ENCODE results near the gene STPG4. TPM values are rescaled to one million over a fixed set of nuclear protein-coding genes. Genes with fewer than 3 reads are reported as not detected.

Gene STPG4
- total RNA-seq, 1 donor: 0.09 TPM

- DNase-seq (ENCODE audit: low read depth): no peak
- TF ChIP-seq, protein P1, sequence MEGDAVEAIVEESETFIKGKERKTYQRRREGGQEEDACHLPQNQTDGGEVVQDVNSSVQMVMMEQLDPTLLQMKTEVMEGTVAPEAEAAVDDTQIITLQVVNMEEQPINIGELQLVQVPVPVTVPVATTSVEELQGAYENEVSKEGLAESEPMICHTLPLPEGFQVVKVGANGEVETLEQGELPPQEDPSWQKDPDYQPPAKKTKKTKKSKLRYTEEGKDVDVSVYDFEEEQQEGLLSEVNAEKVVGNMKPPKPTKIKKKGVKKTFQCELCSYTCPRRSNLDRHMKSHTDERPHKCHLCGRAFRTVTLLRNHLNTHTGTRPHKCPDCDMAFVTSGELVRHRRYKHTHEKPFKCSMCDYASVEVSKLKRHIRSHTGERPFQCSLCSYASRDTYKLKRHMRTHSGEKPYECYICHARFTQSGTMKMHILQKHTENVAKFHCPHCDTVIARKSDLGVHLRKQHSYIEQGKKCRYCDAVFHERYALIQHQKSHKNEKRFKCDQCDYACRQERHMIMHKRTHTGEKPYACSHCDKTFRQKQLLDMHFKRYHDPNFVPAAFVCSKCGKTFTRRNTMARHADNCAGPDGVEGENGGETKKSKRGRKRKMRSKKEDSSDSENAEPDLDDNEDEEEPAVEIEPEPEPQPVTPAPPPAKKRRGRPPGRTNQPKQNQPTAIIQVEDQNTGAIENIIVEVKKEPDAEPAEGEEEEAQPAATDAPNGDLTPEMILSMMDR (IDR thresholded peaks at IDR 0.05; ENCODE audit: insufficient read depth, low read length): no peak
- no peak overlapping the region for H3K4me3 ChIP-seq (ENCODE audit: low read depth, low read length)
Observed at GRCh38 chr2:47050762-47051161, 104.3 kb downstream of the STPG4 start.

DNA sequence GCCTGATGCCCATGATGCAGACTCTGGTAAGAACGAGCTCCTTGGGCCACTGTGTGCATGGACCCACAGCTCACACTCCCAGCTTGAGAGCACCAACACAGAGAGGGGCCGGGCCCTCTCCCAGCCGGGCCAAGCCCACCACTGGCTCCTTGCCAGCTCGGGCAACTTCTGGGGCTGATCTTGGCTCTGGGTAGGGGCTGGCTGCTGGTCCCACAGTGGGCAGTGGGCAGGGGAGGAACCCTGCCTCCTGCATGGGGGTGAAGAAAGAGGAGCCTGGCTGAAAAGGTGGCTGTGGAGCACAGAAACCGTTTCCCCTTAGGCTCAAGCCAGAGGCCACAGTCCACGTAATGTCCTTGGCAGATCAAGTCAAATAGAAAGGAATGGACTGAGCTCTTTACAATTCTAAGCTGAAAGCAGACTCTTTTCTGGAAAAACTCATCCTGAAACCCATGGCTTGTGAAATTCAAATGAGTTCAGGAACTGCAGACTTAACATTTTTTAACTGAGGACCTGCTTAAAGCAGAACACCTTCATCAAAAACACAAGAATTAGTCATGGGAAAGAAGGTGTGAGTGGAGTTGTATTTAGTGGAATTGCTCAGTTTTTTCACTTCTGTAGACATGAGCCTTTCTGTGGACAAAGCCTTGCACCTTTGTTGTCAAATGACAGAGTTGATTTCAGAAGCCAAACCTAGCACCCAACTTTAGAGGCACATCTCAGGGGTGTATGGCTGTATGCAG lies 104.9 kb downstream of the STPG4 start:
- TF ChIP-seq, protein P1 (IDR thresholded peaks at IDR 0.05; ENCODE audit: insufficient read depth, low read length): no peak
- H3K4me3 ChIP-seq (ENCODE audit: low read depth, low read length): no peak overlapping the region
- DNase-seq (ENCODE audit: low read depth): no peak

GRCh38 chr2:47049502-47049901 lies 105.6 kb downstream of the STPG4 start:
- no peak for DNase-seq (ENCODE audit: low read depth)
- no peak overlapping the region for H3K4me3 ChIP-seq (ENCODE audit: low read depth, low read length)
- TF ChIP-seq, protein P1 (IDR thresholded peaks at IDR 0.05; ENCODE audit: insufficient read depth, low read length): no peak

DNA sequence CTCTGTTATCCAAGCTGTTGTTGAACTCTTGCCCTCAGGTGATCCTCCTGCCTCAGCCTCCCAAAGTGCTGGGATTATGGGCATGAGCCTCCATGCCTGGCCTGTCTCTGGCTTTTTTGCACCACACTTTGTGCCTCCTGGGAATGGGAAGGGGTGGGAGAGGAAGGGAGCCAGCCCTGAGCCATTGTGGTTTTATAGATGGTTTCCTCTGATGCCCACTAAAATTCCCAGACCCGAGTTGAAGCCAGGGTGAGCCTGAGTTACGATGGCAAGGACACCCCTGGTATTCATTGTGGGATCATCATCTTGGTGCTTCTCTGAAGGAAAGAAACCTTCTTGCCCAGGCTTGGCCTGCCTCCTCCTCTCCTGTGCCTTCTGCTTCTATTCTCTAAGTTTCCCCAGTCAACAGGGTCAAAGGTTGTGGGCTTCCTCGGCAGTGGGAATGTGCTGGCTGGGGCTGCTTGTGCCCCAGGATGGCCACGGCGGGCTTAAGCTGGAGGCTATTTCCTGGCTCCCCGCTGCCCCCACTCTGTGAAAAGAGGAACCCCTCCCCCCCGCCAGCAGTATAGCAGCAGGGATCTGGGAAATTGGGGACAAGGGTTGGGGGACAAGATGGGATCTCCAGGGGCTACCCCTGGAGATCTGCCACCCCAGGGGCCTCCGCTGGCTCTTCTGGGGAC lies 106.2 kb downstream of the STPG4 start:
- TF ChIP-seq, protein P1 (IDR thresholded peaks at IDR 0.05; ENCODE audit: insufficient read depth, low read length): no peak
- no peak overlapping the region for H3K4me3 ChIP-seq (ENCODE audit: low read depth, low read length)
- no peak for DNase-seq (ENCODE audit: low read depth)

- H3K4me3 ChIP-seq (ENCODE audit: low read depth, low read length): no peak overlapping the region
- DNase-seq (ENCODE audit: low read depth): no peak
- TF ChIP-seq, protein P1 (IDR thresholded peaks at IDR 0.05; ENCODE audit: insufficient read depth, low read length): no peak
Observed at GRCh38 chr2:47046271-47046670, 108.8 kb downstream of the STPG4 start.

DNA sequence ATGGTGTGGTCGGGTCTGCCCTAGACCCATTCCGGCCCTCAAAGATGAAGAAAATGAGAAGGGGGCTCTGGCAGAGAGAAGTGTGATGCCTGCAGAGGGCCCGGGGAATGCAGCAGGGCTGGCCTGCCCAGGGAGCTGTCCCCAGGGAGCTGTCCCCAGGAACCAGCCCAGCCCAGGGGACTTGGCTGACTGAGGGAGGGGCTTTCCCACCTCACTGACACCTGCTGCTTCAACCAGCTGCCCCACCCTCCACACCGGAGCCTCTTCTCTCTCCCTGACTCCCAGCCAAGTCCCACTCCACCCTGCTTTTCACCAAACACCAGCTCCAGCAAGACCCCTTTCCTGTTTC lies 111.2 kb downstream of the STPG4 start:
- no peak for DNase-seq (ENCODE audit: low read depth)
- TF ChIP-seq, protein P1 (IDR thresholded peaks at IDR 0.05; ENCODE audit: insufficient read depth, low read length): no peak

More for the DNA sequence above, 111.2 kb downstream of the STPG4 start:
- H3K4me3 ChIP-seq (ENCODE audit: low read depth, low read length): no peak overlapping the region

Measured in fibroblast of the aortic adventitia (primary cell).